NOMO-1 (cell line): Measurements from ENCODE around the gene TMEM242.

Experiments
- DNase-seq, 2 experiments: peaks; one replicate each; lab custom pipeline; 2025; ENCODE audit not compliant: unreplicated experiment in 2 of 2; lab: John Stamatoyannopoulos, UW

The TMEM242 gene

DNA sequence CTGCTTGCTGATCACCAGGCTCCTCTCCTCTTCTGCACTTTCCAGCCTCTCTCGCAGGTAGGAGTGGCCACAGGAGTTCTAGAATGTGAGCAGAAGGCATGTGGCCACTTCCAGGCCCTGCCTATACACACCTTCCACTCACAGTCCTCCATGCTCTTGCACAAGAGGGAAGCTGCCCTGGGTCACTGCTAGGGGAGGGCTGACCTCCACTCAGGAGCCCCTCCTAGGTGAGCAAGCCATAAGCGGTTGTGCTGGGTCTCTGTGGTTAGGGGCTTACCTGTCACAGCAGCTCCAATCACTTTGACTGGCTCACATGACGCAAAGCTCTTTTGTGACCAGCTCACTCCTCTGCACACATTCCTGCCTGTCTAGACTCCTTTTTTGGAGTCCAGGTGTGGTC is 68.2 kb downstream of the TMEM242 start:
- DNase-seq: no peak

DNA sequence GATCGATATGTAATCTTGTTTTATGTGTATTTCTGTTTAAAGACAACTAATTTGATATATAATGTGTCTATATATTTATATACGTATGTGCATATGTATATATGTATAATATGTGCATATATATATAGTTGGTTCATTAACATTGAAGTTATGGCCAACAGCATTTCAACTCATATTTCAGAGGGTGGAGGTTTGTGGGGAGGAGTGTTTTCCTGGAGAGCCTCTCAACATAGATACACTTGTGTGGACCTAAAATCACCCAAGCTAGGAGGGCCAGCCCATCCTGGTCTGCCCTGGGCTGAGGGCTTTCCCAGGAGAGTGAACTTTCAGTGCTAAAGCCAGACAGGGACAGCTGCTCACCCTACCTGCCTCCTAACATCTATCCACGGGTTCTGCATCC is 68.8 kb downstream of the TMEM242 start:
- DNase-seq: no peak

DNA sequence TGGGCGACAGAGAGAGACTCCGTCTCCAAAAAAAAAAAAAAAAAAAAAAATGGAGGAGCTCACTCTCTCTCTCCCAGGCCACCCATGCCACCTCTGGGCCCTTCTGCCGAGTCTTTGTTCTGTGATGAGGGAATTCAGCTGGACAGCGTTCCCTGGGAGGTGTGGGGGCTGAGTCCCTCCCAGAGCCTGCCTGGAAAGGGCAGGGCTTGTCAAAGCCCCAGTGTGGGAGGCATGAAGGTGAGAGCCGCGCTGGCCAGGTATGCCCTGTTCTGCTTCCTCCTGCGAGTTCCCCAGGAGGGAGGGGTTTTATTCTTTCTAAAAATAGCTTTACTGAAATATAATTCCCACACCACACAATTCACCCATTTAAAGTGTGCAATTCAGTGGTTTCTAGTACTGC is 69.6 kb downstream of the TMEM242 start:
- no peak for DNase-seq

DNA sequence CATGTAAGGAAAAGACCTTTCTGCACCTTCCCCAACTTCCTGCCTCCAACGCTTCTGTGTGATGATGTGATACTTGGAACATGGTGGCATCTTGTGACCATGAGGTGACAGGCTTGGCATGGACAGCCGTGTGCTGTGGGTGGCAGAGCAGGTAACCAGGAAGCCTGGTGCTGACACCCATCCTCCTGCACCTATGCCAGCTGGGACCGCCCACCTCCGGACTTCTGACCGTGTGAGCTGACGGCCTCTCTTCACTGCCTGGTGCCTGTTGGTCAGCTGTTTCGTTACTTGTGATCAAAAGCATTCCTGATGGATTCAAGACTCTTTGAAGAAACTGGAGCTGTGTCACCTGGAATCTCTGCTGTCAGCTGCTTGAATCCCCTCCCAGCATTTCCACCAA is 70.3 kb downstream of the TMEM242 start:
- no peak for DNase-seq

DNA sequence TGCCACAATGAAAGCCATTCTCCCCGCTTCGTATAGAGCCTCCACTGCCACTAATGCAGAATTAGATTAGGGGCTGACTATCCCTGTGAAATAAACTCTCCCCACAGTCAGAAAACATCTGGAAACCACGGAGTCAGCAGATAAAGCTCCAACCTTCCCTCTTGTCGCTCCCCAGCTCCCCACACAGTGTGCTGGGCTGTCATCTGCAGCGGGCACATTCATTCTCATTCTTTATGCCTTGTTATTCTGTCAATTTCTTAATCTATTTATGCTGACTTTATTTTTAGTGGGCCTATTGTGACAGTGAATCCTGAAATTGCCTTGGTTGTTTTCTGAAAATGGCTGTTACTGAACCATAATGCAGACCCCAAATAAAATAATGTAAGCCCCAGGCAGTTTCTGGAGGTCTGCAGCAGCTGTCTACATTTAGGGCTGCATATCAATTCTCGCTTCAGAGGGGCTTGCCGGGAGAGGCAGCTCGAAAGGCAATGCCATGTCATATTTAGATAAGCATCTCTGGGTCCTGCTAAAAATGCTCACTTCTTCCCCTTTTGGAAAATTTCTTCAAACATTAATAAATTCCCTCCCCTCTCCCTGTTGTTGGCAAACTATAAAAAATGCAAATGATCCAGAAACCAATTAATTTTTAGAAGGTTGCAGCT is 71.6 kb downstream of the TMEM242 start:
- DNase-seq: no peak

DNA sequence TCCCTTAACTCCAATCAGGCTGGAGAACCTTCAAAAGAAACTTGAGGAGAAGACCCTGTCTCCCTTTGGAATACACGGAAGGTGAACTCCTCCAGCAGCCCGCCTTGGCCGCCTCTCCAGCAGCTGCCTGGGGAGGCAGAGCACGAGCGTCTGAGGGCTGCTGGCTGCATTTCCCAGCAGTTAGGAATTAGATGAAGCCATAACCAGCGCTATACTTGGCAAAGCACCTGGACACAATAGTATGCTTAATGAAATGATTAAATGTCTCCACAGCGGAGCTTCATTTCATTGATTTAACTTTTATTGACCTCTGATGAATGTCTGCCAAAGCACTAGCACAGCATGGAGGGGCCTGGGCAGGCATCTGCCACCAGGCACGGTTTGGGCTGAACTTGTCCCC is 73.5 kb downstream of the TMEM242 start:
- no peak for DNase-seq

DNA sequence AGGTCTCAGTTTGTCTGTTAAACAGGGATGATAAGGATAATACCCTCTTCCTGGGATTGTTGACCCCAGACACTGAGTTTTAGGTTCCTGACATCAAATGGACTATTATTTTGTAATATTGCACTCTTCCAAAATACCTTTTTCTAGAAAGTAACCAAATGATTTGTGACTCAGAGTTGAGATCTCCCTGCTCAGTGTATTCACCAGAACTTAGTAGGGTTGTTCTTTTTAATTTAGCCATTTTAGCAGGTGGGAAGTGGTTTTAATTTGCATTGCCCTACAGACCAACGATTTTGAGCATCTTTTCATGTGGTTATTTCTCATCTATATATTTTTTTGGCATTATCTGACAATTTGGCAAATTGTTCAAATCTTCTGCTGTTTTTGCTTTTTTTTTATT is 75.1 kb downstream of the TMEM242 start:
- no peak for DNase-seq

DNA sequence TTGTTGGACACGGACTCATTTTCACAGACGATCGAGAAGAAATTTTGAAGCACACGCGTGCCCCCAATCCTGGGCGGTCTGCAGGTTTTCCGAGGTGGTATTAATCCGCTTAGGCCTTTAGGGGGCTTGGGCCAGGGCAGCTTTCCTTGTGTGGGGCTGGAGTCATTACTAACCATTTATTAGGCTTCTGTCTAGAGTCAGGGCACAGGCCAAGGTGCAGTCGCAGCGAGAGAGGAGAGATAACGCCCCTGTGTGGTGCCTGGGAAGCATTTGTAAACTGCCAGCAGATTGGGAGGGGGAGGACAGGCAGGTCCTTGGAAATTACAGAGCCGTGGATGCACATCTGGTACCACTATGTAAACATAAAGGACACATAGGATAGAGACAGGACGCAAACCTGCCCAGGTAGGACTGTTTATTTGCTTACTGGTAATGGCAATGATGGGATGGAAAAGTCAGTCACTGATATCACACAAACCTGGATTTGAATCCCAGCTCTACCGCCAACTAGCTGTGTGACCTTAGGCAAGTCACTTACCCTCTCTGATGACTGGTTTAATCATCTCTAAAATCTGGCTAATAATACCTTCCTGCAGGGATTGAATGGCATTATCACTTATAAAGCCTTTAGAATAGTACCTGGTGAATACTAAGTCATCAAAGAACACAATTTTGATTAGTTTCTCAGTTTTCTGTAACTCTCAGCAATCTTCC is 76.4 kb downstream of the TMEM242 start:
- DNase-seq: no peak

DNA sequence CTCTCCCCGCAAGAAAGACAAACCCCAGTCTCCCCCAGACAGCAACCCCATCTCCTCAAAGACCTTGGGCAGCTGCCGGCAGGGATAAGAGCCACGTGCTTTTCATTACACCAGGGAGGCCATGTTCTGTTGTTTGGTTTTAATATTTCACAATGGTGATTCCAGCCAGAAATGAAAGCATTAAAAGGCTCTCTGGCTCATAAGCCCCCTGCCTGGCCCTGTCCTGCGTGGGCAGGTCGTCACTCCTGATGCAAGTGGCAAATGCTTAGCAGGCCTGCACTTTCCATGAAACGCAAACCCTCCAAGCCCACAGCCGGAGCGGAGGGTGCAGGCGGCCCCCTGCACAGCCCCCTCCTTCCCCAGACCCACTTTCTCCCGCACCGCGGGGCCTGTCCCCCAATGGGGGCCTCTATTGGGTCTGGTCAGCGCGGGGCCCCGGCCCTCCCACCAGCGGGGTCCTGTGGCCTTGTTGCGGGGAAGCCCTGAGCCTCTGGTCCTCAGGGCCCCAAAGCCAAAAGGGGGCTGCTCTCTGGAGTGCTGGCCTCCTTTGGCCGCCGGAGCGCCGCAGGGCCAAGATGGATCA is 77.2 kb downstream of the TMEM242 start:
- no peak for DNase-seq

DNA sequence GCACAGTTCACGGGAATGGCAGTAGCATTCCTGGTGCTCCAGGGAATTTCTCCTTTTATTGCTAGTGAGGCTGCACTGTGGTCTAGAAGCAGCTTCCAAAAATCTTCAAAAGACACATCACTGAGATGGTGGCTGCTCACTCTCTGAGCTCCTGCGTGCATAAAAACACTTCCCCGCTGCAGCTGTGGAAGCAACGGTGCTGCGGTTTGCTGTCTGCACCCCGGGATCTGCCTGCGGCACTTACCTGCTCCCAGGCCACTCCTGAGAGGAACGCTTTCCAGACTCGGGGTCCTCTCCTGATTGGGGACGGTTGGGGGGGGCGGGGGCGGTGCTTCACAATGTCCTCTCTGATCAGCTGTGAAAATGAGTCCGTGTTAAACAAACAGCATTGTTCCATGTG is 77.9 kb downstream of the TMEM242 start:
- no peak for DNase-seq

DNA sequence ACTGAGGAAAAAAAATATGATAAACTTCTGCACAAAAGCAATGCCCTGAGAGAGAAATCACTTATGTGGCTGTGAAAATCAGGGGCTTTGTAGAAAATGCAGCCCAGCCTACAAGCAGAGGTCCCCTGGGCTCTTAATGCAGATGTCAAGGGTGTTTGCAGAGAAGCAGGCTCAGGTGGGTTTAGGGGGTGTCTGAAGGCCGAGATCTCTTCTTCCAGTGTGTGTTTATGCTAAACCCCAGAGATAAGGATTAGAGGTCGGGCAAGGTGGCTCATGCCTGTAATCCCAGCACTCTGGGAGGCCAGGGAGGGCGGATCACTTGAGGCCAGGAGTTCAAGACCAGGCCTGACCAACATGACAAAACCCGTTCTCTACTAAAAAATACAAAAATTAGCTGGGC is 78.5 kb downstream of the TMEM242 start:
- DNase-seq: no peak

DNA sequence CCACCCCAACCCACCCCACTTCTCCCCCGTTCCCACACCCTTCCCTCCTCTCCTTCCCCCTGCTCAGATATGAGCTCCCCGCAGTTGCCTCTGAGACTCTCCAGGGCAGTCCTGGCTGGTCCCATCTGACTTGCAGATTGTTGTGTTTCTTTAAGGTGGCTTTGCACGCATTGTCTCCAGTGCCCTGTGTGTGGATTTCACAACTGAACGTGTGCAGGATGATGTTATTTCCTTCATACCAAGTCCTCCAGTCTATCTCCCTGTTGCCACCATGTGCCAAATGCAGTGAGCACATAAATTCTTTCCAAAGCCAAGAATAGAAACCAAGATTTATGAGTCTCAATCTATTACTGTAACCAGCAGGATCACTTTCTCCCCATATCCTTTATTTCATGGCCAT is 79.1 kb downstream of the TMEM242 start:
- peak; percentile 19 to 42 for DNase-seq

DNA sequence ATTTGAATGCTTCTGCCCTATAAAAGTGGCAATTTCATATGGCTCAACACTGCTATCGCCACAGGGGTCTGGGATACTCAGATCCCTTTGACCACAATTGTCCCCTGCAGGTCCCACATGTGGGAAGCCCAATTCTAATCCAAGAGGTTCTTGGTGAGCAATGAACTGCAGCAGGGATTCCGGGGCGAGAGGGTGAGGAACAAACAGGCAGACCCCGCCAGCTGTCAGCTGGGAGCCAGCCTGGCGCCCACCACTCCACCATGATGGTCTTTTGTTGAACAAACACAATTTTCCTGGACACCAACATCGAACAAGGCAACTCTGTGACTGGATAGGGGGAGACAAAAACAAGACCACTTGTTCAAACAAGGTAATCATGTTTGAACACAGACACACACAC is 80.5 kb downstream of the TMEM242 start:
- DNase-seq: no peak

DNA sequence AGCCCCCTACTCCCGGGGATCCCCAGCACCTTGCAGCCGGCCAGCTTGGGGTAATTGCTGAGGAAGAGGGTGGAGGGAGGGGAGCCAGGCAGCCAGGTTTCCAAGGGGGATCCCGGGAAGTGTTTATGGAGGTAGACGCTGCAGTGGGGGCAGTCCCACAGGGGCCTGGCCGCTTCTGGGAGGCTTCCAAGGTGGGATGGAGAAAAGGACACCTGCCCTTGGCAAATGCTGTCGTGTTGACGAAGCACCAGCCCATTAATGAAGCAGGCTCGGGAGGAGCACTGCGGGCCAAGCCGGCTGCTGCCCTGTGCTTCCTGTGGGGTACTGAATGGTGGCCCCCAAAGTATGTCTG is 82.4 kb downstream of the TMEM242 start:
- DNase-seq: no peak

DNA sequence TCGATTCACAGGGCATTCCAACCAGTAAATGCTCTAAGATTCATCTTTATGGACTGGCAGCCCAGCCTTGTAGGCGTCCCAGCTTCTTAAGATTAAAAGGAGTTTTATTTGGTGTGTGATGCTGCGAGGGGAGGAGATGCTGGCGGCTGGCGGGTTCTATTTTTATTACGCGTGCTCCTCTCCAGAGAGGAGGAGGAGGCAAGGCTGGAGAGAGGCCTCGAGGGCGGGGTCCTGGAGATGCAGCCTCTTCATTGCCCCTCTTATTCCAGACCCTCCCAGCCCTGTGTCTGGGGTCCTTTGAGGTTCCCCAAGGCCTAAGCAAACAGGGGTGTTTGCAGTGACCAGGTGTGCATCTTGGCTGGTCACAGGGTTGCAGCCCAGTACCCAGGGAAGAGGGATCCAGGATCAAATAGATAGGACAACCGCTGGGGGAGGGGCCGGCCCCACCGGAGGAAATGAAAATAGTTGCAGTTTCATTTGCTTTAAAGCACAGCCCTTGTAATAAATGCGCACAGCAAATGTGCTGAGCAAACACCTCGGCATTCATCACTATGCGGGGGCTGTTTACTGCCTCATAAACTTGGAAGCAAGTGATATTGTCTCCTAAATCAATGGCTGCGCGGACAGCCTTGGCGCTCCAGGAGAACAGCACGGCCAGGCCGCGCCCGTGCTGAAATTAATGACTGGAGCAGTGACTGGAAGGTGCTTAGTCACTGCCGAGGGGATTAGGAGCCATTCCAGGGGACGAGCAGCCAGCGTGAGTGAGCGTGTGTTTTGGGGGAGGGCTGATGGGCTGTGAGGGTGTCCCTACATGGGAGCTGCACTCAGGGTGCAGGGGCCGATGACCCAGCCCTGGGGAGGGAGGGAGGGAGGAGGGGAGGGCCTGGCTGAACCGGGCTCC is 83.0 kb downstream of the TMEM242 start:
- peak; percentile 18 to 21 for DNase-seq

DNA sequence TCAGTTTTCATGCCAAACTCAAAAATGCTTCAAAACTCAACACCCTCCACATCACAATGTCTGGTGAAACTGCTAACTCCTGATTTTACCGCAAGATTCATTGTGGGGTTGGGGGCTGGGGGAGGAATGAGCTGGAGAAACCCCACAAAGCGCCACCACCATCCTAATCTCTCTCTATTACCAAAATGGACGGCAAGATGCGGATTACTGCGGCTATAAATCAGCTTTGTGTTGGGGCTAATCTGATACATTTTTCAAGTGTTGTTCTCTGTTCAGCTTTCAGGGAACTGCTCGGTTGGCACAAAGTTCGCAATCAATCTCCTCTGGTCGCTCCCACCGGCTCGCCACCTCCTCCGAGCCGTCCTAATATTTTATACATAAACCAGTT is 83.7 kb downstream of the TMEM242 start:
- no peak for DNase-seq
